ENCODE measurements around the gene MCHR1. TPM values are rescaled to one million over a fixed set of nuclear protein-coding genes. Genes with fewer than 3 reads are reported as not detected.

Gene MCHR1
- polyA plus RNA-seq, 3 donors = 0.05 to 0.09 TPM; not detected in 1

GRCh38 chr22:40645579-40646197 is 33.6 kb upstream of the MCHR1 start:
- 64% methylated on average over 3 of the region's 4 CpGs for WGBS (ENCODE audit: insufficient coverage)
- intact Hi-C loops (cut with micrococcal nuclease) = loop anchor here (2.0 kb wide), 2 partner anchors 121 to 123 kb away; no protein-coding TSS in a partner anchor
- H3K4me3 Mint-ChIP-seq = no peak overlapping the region
- Histone ChIP-seq H3K36me3 (replicated peaks in 1 of 2; ENCODE audit: control insufficient read depth in 1 of 2, insufficient read depth in 2 of 2, low read length in 2 of 2) (no peaks in the 10 kb centered on the region), H3K4me2 (replicated peaks; ENCODE audit: extremely low read depth, low read length, poor library complexity, severe bottlenecking) (peak overlapping the region; percentile 42), H3K27me3 (ENCODE audit: control insufficient read depth in 2 of 2, insufficient read depth in 2 of 2, low read length in 2 of 2) (no peaks in the 10 kb centered on the region), H4K20me1 (ENCODE audit: insufficient read depth, low read length) (no peaks in the 10 kb centered on the region), H3K9me3 (replicated peaks in 1 of 2; ENCODE audit: control insufficient read depth in 1 of 2, insufficient read depth in 1 of 2, low read length in 2 of 2) (no peaks in the 10 kb centered on the region), H3K4me3 (replicated peaks in 1 of 3; ENCODE audit: low read depth in 2 of 3, low read length in 3 of 3) (peak overlapping the region in 1 of 3 experiments; percentile 36), H3K27ac (ENCODE audit: low read depth in 1 of 2, low read length in 2 of 2) (no peak overlapping the region), H3K9ac (ENCODE audit: insufficient read depth, low read length, poor library complexity, severe bottlenecking) (no peak overlapping the region), H3K4me1 (ENCODE audit: control insufficient read depth in 1 of 2, insufficient read depth in 2 of 2, low read length in 2 of 2) (peaks cover 7% of the 10 kb centered on the region in 2 donors), H2AFZ (ENCODE audit: insufficient read depth, low read depth, low read length, poor library complexity, severe bottlenecking) (peak overlapping the region; percentile 67), H3K79me2 (ENCODE audit: insufficient read depth, low read length) (no peaks in the 10 kb centered on the region)
- TF ChIP-seq CTCF (IDR thresholded peaks at IDR 0.05) = no peak
- peaks cover 0 to 1% (median 0%) of the 10 kb centered on the region in 3 donors for H3K27me3 Mint-ChIP-seq (ENCODE audit: low read depth in 3 of 3)
- H3K9me3 Mint-ChIP-seq = no peaks in the 10 kb centered on the region
- peaks cover 3% of the 10 kb centered on the region for H3K4me1 Mint-ChIP-seq
- H3K27ac Mint-ChIP-seq = no peak overlapping the region
- no peak for DNase-seq
- no peaks in the 10 kb centered on the region for H3K36me3 Mint-ChIP-seq

DNA sequence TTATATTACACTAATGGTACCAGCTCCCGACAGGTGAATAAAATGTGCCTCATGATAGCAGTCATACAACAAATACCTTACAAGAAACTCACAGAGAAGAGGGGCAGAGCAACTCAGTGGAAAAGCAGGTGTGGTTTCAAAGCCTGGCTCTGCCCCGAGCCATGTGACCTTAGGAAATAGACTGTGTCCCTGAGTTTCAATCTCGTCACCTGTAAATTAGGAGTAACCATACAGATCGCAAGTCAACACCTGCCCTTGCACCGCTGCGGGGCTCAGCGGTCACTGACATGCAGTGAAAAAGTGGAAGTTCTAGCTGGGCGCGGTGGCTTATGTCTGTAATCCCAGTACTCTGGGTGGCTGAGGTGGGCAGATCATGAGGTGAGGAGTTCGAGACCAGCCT is 30.9 kb upstream of the MCHR1 start:
- Histone ChIP-seq H3K79me2 (ENCODE audit: insufficient read depth, low read length) (no peaks in the 10 kb centered on the region), H3K27me3 (ENCODE audit: control insufficient read depth in 2 of 2, insufficient read depth in 2 of 2, low read length in 2 of 2) (no peaks in the 10 kb centered on the region), H3K4me1 (ENCODE audit: control insufficient read depth in 1 of 2, insufficient read depth in 2 of 2, low read length in 2 of 2) (peaks cover 12 to 23% of the 10 kb centered on the region in 2 donors), H4K20me1 (ENCODE audit: insufficient read depth, low read length) (no peaks in the 10 kb centered on the region), H2AFZ (ENCODE audit: insufficient read depth, low read depth, low read length, poor library complexity, severe bottlenecking) (no peak overlapping the region), H3K36me3 (replicated peaks in 1 of 2; ENCODE audit: control insufficient read depth in 1 of 2, insufficient read depth in 2 of 2, low read length in 2 of 2) (no peaks in the 10 kb centered on the region), H3K27ac (ENCODE audit: low read depth in 1 of 2, low read length in 2 of 2) (no peak overlapping the region), H3K9me3 (replicated peaks in 1 of 2; ENCODE audit: control insufficient read depth in 1 of 2, insufficient read depth in 1 of 2, low read length in 2 of 2) (no peaks in the 10 kb centered on the region), H3K4me3 (replicated peaks in 1 of 3; ENCODE audit: low read depth in 2 of 3, low read length in 3 of 3) (no peak overlapping the region), H3K4me2 (replicated peaks; ENCODE audit: extremely low read depth, low read length, poor library complexity, severe bottlenecking) (no peak overlapping the region), H3K9ac (ENCODE audit: insufficient read depth, low read length, poor library complexity, severe bottlenecking) (no peak overlapping the region)
- Mint-ChIP-seq H3K9me3 (peaks cover 0 to 2% (median 0%) of the 10 kb centered on the region in 7 donors), H3K4me1 (peaks cover 10% of the 10 kb centered on the region), H3K27me3 (ENCODE audit: low read depth in 3 of 3) (peaks cover 0 to 2% (median 0%) of the 10 kb centered on the region in 3 donors), H3K36me3 (no peaks in the 10 kb centered on the region), H3K4me3 (no peak overlapping the region), H3K27ac (peak overlapping the region in 1 of 7 donors; percentile 61)
- intact Hi-C loops (cut with micrococcal nuclease) = no loop called here
- DNase-seq = no peak
- 98% methylated on average over 5 of the region's 10 CpGs for WGBS (ENCODE audit: insufficient coverage)
- TF ChIP-seq CTCF (IDR thresholded peaks at IDR 0.05) = no peak

All from CD14-positive monocyte (primary cell).